ENCODE results near the gene SNN. TPM values are rescaled to one million over a fixed set of nuclear protein-coding genes. Genes with fewer than 3 reads are reported as not detected.

The SNN gene
- total RNA-seq, 1 experiment from 2014 or later: 13.0 TPM

DNA sequence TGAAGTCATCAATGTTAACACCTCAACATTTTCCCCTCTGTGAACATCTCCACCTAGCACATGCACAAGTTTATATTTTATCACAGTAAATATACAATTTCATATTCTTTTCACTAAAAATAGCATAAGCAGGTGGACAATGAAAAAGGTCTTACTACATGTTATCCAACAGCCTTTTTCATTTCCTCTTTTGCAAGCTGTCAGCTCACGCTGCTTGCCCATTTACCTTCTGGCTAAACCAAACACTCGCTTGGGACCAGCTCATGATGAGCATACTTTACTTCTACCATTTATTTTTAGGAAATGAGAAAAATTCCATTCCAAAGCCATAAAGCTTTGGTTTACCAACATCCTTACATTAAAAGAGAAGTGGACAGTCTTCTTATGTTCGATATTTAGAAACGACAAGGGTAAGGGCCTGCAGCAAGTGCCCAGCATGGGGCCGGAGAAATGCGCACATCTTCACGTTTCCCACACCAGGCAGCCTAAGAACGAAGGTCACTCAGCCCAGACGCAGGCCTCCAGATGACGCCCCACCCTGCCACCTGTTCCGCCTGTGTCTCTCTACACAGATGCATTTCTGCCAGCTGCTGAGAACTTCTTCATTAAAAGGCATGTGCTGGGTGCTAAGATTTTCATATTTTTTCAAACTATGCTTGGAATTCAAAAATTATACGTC is 13.9 kb downstream of the SNN start:
- intact Hi-C loops (cut with micrococcal nuclease; ENCODE audit: unreplicated experiment): no loop called here
- H3K36me3 ChIP-seq (ENCODE audit: insufficient read depth, low read length, poor library complexity, severe bottlenecking): peaks cover 36% of the 10 kb centered on the region
- TF ChIP-seq EZH2 (IDR thresholded peaks at IDR 0.05; ENCODE audit: borderline replicate concordance, low read depth, low read length, poor library complexity, severe bottlenecking): no peak
- TF ChIP-seq, protein P1, sequence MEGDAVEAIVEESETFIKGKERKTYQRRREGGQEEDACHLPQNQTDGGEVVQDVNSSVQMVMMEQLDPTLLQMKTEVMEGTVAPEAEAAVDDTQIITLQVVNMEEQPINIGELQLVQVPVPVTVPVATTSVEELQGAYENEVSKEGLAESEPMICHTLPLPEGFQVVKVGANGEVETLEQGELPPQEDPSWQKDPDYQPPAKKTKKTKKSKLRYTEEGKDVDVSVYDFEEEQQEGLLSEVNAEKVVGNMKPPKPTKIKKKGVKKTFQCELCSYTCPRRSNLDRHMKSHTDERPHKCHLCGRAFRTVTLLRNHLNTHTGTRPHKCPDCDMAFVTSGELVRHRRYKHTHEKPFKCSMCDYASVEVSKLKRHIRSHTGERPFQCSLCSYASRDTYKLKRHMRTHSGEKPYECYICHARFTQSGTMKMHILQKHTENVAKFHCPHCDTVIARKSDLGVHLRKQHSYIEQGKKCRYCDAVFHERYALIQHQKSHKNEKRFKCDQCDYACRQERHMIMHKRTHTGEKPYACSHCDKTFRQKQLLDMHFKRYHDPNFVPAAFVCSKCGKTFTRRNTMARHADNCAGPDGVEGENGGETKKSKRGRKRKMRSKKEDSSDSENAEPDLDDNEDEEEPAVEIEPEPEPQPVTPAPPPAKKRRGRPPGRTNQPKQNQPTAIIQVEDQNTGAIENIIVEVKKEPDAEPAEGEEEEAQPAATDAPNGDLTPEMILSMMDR (conservative IDR thresholded peaks at IDR 0.05; ENCODE audit: low read depth, low read length): no peak
- CTCF ChIA-PET: no interaction called here
- no peak overlapping the region for H3K27ac ChIP-seq (ENCODE audit: low read depth, low read length, poor library complexity, severe bottlenecking)
- H3K27me3 ChIP-seq (replicated peaks; ENCODE audit: insufficient read depth, low read depth, low read length, poor library complexity): no peaks in the 10 kb centered on the region
- H3K4me3 ChIP-seq (ENCODE audit: low read depth, low read length, poor library complexity, severe bottlenecking): no peak overlapping the region
- H3K9me3 ChIP-seq (ENCODE audit: low read depth, low read length, poor library complexity, severe bottlenecking): no peaks in the 10 kb centered on the region
- POLR2A ChIA-PET (ENCODE audit: low non-redundant PET): no interaction called here
- BruUV-seq (replicated peaks): no TSS peak
- H3K4me1 ChIP-seq (ENCODE audit: insufficient read depth, low read length, poor library complexity, severe bottlenecking): no peaks in the 10 kb centered on the region
- DNase-seq (ENCODE audit: low spot score): no peak

DNA sequence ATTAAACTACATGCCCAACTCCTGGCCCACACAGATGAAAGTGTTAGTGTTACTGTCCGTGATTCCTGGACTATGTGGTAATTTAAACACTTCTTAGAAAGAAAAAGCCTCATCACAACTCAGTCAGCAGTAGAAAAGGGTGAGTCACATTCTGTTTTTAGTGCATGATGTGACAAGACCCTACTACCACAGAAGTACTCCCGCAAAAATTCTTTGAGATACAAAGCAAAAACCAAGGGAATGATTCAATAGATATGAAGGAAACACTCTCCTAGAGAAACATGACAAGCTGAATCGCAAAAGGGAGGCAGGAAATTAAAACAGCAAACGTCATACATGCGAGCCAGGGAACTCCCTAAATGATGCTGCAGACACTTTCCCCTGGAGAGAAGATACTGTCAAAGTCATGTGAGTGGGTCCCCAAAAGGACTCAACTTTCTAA is 14.4 kb downstream of the SNN start:
- CTCF ChIA-PET: no interaction called here
- POLR2A ChIA-PET (ENCODE audit: low non-redundant PET): no interaction called here
- no peak overlapping the region for H3K27ac ChIP-seq (ENCODE audit: low read depth, low read length, poor library complexity, severe bottlenecking)
- H3K4me3 ChIP-seq (ENCODE audit: low read depth, low read length, poor library complexity, severe bottlenecking): no peak overlapping the region
- H3K27me3 ChIP-seq (replicated peaks; ENCODE audit: insufficient read depth, low read depth, low read length, poor library complexity): no peaks in the 10 kb centered on the region
- no peaks in the 10 kb centered on the region for H3K9me3 ChIP-seq (ENCODE audit: low read depth, low read length, poor library complexity, severe bottlenecking)
- BruUV-seq (replicated peaks): no TSS peak
- no peaks in the 10 kb centered on the region for H3K4me1 ChIP-seq (ENCODE audit: insufficient read depth, low read length, poor library complexity, severe bottlenecking)
- no peak for DNase-seq (ENCODE audit: low spot score)
- intact Hi-C loops (cut with micrococcal nuclease; ENCODE audit: unreplicated experiment): no loop called here
- TF ChIP-seq, protein P1 (conservative IDR thresholded peaks at IDR 0.05; ENCODE audit: low read depth, low read length): no peak
- no peak for TF ChIP-seq EZH2 (IDR thresholded peaks at IDR 0.05; ENCODE audit: borderline replicate concordance, low read depth, low read length, poor library complexity, severe bottlenecking)
- peaks cover 37% of the 10 kb centered on the region for H3K36me3 ChIP-seq (ENCODE audit: insufficient read depth, low read length, poor library complexity, severe bottlenecking)

DNA sequence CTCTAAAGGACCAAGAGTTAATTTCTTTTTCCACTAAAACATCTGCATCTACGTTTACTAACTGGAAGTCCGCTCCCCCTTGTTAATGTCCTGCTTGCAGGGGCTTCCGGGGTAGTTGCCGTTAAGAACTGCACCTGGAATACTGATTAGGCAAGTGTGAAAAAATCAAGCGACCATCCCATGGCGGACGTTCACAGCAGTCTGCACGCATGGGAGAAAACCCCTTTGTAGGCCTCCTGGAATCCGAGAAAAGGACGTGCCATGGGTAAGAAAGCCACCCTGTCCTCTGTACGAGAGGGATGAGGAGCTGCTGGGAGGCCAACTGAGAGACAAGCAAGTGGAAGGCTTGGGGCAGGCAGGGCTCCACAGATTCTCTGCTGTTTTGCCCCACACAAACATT is 14.9 kb downstream of the SNN start:
- POLR2A ChIA-PET (ENCODE audit: low non-redundant PET): no interaction called here
- Histone ChIP-seq H3K9me3 (ENCODE audit: low read depth, low read length, poor library complexity, severe bottlenecking) (no peaks in the 10 kb centered on the region), H3K36me3 (ENCODE audit: insufficient read depth, low read length, poor library complexity, severe bottlenecking) (peaks cover 37% of the 10 kb centered on the region), H3K27me3 (replicated peaks; ENCODE audit: insufficient read depth, low read depth, low read length, poor library complexity) (no peaks in the 10 kb centered on the region), H3K27ac (ENCODE audit: low read depth, low read length, poor library complexity, severe bottlenecking) (no peak overlapping the region), H3K4me1 (ENCODE audit: insufficient read depth, low read length, poor library complexity, severe bottlenecking) (no peaks in the 10 kb centered on the region), H3K4me3 (ENCODE audit: low read depth, low read length, poor library complexity, severe bottlenecking) (no peak overlapping the region)
- BruUV-seq (replicated peaks): no TSS peak
- no peak for DNase-seq (ENCODE audit: low spot score)
- TF ChIP-seq EZH2 (IDR thresholded peaks at IDR 0.05; ENCODE audit: borderline replicate concordance, low read depth, low read length, poor library complexity, severe bottlenecking): no peak
- TF ChIP-seq, protein P1 (conservative IDR thresholded peaks at IDR 0.05; ENCODE audit: low read depth, low read length): no peak
- CTCF ChIA-PET: no interaction called here
- intact Hi-C loops (cut with micrococcal nuclease; ENCODE audit: unreplicated experiment): no loop called here

All from A673 (cell line).